NK-92 treated with Interleukin-12 subunit alpha and Interleukin-12 subunit beta, amount 100 ng/mL, for 24 hours (cell line): ENCODE measurements around the gene NAA20.

ENCODE experiments used
- DNase-seq: peaks from one replicate; lab custom pipeline; 2025; lab: John Stamatoyannopoulos, UW

NAA20 gene

GRCh38 chr20:20020908-20021307, 3.7 kb downstream of the NAA20 start:
- no peak for DNase-seq

GRCh38 chr20:20021835-20022234, 4.7 kb downstream of the NAA20 start:
- no peak for DNase-seq

DNA sequence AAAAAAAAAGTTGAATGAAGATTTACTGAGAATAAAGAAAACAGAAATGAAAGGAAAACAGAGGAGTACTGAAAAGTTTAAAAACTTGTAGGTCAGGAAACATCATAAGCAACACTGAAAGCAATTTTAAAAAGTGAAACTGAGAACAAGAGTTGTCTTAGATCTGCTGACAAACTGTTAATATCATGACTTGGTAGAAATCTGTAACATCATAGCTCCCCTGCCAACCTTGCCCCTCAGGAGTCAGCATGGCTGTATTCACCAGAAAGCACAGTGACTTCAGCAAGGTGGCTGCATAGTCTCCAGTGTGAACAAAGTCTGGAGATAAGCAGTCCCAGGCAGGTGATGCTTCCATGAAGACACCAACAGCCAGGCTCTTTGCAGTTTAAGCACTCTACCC, 5.3 kb downstream of the NAA20 start:
- no peak for DNase-seq

DNA sequence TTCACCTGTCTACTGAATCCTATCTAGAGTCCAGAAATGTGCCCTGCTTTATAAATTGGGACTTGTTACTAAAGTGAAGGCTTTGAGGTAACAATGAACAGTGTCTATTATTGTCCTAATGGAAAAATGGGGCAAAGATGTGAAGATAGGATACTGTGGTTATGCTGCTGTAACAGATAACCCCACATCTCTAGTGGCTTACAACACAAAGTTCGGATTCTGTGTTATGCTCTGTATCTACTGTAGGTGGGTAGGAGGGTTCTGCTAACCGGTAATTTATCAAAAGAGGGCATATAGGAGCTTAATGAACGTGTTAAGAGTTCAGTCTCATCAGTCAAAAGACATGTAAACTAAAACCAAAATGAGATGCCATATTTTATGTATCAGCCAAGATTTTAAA, 6.2 kb downstream of the NAA20 start:
- DNase-seq, result no peak

DNA sequence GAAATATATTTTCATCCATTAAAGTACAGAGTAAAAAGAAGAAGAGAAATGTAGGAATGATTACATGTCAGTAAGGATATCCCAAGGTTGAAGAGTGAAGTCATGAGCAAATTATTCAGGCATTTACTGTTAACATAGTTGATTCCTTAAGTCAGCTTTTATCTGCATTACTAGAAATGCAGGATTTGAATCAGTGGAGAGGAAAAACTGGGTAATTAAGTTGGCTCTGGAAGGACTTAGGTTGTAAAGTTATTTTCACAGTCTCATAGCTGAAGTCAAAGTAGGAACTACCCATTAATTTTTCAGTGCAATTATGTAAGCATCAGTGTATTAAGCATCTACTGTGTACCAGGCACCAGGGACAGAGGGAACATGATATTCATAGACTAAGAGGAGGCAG, 7.8 kb downstream of the NAA20 start:
- no peak for DNase-seq

- no peak for DNase-seq
Measured at GRCh38 chr20:20027284-20027683, 10.1 kb downstream of the NAA20 start.

GRCh38 chr20:20031790-20032189, 14.6 kb downstream of the NAA20 start:
- DNase-seq, result no peak

GRCh38 chr20:20034486-20034885, 17.3 kb downstream of the NAA20 start:
- no peak for DNase-seq

GRCh38 chr20:20036756-20037155, 19.6 kb downstream of the NAA20 start:
- DNase-seq, result no peak

DNA sequence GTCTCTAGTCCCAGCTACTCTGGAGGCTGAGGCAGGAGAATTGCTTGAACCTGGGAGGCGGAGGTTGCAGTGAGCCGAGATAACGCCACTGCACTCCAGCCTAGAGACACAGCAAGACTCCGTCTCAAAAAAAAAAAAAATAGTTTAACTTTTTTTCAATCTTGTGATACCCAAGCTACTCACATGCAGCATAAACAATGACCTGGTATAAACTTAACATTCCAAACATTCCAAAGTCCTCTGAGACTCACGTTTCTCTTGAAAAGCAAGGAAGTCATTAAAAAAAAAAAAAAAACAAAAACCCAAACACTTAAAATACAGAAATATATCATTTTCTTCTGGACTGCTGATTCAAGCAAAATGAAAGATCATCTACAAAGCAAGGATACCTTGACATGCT, 20.8 kb downstream of the NAA20 start:
- no peak for DNase-seq

DNA sequence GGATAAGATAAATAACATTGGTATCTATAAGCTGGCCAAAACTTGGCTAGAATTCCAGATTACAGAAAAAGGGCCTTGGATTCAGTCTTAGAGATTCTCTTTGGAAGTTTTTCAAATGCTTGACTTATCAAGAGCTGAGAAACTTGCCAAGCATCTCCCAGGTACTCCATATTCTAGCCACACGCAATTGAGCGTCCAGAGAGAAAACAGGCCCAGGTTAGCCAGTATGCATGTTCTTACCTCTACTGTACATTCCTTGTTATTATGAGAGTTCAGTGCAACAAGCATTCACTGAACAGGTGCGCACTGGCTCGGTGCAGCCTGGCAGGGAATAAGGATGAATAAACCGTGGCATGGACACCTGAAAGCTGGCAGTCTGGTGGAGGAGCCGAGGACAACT, 21.4 kb downstream of the NAA20 start:
- no peak for DNase-seq

GRCh38 chr20:20039752-20040387, 22.7 kb downstream of the NAA20 start:
- DNase-seq, result no peak

- DNase-seq, result no peak
Measured at GRCh38 chr20:20051767-20052073, 34.6 kb downstream of the NAA20 start.

GRCh38 chr20:20052074-20052970, 35.2 kb downstream of the NAA20 start, which contains the start of the genes CFAP61 and CRNKL1:
Gene CFAP61, plus strand, starts transcription at chr20:20052532. Its CDS starts 4,122 bp downstream, at chr20:20056654.
Gene CRNKL1, minus strand, starts transcription at chr20:20052466. Its CDS starts 124 bp downstream, at chr20:20052342.
- peak; percentile 93 for DNase-seq

DNA sequence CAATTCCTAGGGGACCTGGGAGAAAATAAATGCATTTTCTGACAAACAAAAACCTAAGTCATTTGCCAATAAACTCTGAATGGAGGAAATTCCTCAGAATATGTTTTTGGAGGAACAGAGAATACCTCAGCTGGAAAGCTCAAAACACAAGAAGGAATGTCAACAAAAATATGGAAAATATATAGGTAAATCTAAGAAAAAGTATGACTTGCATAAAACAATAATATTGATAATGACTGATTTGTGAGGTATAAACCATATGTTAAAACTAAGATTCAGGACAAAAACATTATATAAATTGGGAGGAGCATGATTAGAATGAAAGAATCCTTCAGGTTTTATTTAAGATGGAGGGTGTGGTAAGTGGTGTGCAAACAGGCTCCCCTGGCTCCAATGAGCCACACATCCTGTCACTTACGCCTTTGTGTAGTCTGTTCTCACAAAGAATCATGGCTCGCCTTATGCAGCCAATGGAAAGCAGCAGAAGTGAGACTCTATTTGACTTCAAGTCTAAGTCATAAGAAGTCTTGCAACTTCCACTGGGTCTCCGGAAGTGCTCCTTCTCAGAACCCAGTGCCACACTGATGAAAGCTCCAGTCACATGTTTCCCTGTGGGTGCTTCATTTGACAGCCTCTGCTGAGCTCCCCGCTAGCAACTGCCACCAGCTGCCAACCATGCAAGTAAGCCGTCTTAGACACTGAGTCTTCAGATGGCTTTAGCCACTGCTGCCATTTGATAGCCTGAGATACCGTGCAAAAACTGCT, 43.3 kb downstream of the NAA20 start:
- DNase-seq, result no peak

GRCh38 chr20:20063941-20064702, 47.0 kb downstream of the NAA20 start:
- DNase-seq, result no peak

DNA sequence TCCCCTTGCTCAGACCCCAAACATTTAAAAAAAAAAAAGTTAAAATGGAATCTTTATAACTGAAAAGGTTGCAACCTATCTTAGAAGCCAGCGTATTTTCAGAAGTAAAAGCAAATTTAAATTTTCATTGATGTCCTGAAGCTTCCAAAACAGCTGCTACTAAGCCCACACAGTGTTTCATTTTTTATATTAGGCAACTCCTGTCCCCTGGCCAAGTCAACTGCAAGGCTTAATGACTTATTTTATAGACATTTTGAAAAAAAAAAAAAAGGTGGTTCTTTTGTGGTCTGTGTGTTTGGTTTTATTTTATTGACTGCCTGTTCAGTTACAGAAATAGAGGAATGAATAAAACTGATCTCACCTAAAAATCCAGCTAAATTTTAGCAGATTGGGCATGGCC, 48.2 kb downstream of the NAA20 start:
- no peak for DNase-seq

DNA sequence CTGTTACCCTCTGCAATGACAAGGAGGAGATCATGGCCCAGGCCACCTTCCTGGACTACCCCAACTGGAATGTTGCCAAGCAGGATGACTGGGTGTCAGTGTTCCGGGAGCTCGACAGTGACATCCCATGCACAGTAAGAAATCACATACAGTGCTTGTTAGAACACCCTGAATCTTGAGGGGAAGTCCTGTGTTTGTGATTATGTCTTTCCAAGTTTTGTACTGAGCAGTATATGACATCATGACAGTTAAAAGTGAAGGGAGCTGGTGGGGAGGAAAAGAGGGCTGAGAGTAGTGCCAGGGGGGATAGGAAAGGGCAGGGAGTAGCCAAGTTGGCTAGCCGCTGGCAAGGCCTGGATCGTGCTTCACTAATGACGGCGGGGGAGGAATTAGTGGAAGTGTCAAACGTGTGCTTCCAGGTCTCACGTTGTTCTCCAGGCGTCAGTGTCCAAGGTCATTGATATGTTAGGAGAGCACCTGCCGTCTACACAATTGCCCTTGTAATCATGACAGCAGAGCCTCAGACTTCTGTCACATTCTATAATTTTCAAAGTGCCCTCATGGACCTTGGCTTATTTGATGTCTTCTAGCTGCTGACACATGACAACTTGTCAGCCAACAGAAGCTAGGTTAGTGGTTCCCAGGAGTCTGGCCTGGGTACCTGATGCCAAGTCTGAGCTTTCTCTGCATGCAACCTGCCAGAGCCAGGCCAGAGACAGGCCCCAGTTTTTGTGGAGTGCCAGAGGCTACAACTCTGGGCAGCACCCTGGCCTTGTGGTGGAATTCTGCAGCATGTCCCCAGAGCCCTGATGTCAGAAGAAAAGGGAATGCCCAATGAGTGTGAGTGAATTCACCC, 53.9 kb downstream of the NAA20 start:
- DNase-seq, result no peak

GRCh38 chr20:20073801-20074371, 56.7 kb downstream of the NAA20 start:
- DNase-seq, result no peak

DNA sequence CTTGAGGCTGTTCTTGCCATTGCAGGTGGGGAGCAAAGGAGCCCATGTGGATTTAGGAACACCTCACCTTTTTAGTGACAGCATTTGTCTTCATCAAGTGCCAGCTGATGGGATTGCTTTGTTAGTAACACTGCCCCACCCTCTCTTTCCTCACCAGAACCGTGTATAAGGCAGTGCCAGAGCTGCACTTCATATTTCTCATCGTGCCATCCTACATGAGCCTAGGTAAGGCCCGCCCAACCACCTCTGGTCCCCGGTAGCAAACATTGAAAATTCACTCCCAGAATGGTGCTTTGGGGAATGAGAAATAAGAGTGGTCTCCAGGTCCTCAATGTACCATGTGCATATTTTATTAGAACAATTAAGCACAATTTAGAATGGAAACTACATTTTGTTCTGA, 57.9 kb downstream of the NAA20 start:
- no peak for DNase-seq
